WTC11 (cell line): ENCODE data around the gene MAST1. TPM values are rescaled to one million over a fixed set of nuclear protein-coding genes. Genes with fewer than 3 reads are reported as not detected.

Experiments used
- ESRRA ChIP-seq: sonication (generic); formaldehyde crosslinking; IDR thresholded peaks from 2 replicates; pipeline ENCODE4 v1.8.1; 2022; ENCODE audit warnings: mild to moderate bottlenecking, missing genetic modification reagents, borderline replicate concordance
- FOXJ3 ChIP-seq: sonication (generic); formaldehyde crosslinking; IDR thresholded peaks from 2 replicates; pipeline ENCODE4 v1.9.0; 2021; ENCODE audit warnings: missing genetic modification reagents, mild to moderate bottlenecking, borderline replicate concordance
- JUN ChIP-seq: sonication (generic); formaldehyde crosslinking; IDR thresholded peaks from 2 replicates; pipeline ENCODE4 v1.8.0; 2023; ENCODE audit warnings: mild to moderate bottlenecking, missing genetic modification reagents
- KAT7 ChIP-seq: sonication (generic); formaldehyde crosslinking; IDR thresholded peaks from 2 replicates; pipeline ENCODE4 v1.8.1; 2023; ENCODE audit warnings: missing genetic modification reagents, mild to moderate bottlenecking, borderline replicate concordance
- MLX ChIP-seq: sonication (generic); formaldehyde crosslinking; IDR thresholded peaks from 2 replicates; pipeline ENCODE4 v1.8.1; 2023; ENCODE audit warnings: mild to moderate bottlenecking, missing genetic modification reagents, moderate library complexity
- NFYB ChIP-seq: sonication (generic); formaldehyde crosslinking; conservative IDR thresholded peaks from 2 replicates; pipeline ENCODE4 v1.8.0; 2022; ENCODE audit warnings: low read depth, missing genetic modification reagents
- NR1H2 ChIP-seq: sonication (generic); formaldehyde crosslinking; IDR thresholded peaks from 2 replicates; pipeline ENCODE4 v1.9.0; 2021; ENCODE audit warnings: mild to moderate bottlenecking, moderate library complexity, missing genetic modification reagents
- SMAD4 ChIP-seq: sonication (generic); formaldehyde crosslinking; IDR thresholded peaks from 2 replicates; pipeline ENCODE4 v1.8.0; 2022; ENCODE audit warnings: mild to moderate bottlenecking, missing genetic modification reagents
- SOX15 ChIP-seq: fragments of 250-450 bp; sonication (Bioruptor Pico); IDR thresholded peaks from 2 replicates; pipeline ENCODE4 v1.9.0; 2021; ENCODE audit warnings: mild to moderate bottlenecking
- TCF7 ChIP-seq: sonication (generic); formaldehyde crosslinking; IDR thresholded peaks from 2 replicates; pipeline ENCODE4 v1.8.0; 2022; ENCODE audit warnings: mild to moderate bottlenecking, low read depth, missing genetic modification reagents, moderate library complexity
- TP53 ChIP-seq: sonication (generic); formaldehyde crosslinking; IDR thresholded peaks from 2 replicates; pipeline ENCODE4 v1.8.1; 2023; ENCODE audit warnings: mild to moderate bottlenecking, missing genetic modification reagents
- USF1 ChIP-seq: sonication (generic); formaldehyde crosslinking; IDR thresholded peaks from 2 replicates; pipeline ENCODE4 v1.8.0; 2022; ENCODE audit warnings: mild to moderate bottlenecking, missing genetic modification reagents
- ZNF138 ChIP-seq: sonication (generic); formaldehyde crosslinking; conservative IDR thresholded peaks from 2 replicates; pipeline ENCODE4 v1.8.1; 2022; ENCODE audit warnings: mild to moderate bottlenecking, moderate library complexity, missing genetic modification reagents
- ZNF219 ChIP-seq: sonication (generic); formaldehyde crosslinking; IDR thresholded peaks from 2 replicates; pipeline ENCODE4 v1.8.0; 2023; ENCODE audit warnings: missing genetic modification reagents, mild to moderate bottlenecking, borderline replicate concordance
- ZNF317 ChIP-seq: sonication (generic); formaldehyde crosslinking; IDR thresholded peaks from 2 replicates; pipeline ENCODE4 v1.8.1; 2023; ENCODE audit warnings: low read depth, mild to moderate bottlenecking, moderate library complexity, missing genetic modification reagents, borderline replicate concordance
- ZNF396 ChIP-seq: fragments of 250-450 bp; sonication (Bioruptor Pico); IDR thresholded peaks from 2 replicates; pipeline ENCODE4 v1.8.0; 2021; ENCODE audit warnings: mild to moderate bottlenecking, moderate library complexity, borderline replicate concordance
- ZNF423 ChIP-seq: fragments of 250-450 bp; sonication (Bioruptor Pico); IDR thresholded peaks from 2 replicates; pipeline ENCODE4 v2.1.2; 2022; ENCODE audit warnings: mild to moderate bottlenecking, moderate library complexity
- total RNA-seq: library from RNA; stranded (reverse); gene quantifications from 3 replicates; pipeline ENCODE4 v1.2.3, GENCODE V29; 2021
- TF ChIP-seq, protein P1 (sequence below): sonication (generic); formaldehyde crosslinking; IDR thresholded peaks from 2 replicates; pipeline ENCODE4 v1.8.0; 2022; ENCODE audit warnings: missing genetic modification reagents
- TF ChIP-seq, protein P2 (sequence below): sonication (generic); formaldehyde crosslinking; IDR thresholded peaks from 2 replicates; pipeline ENCODE4 v1.8.0; 2023; ENCODE audit warnings: missing genetic modification reagents
- TF ChIP-seq, protein P3 (sequence below): sonication (generic); formaldehyde crosslinking; IDR thresholded peaks from 2 replicates; pipeline ENCODE4 v1.8.0; 2022; ENCODE audit warnings: mild to moderate bottlenecking, missing genetic modification reagents
- TF ChIP-seq, protein P4 (sequence below): sonication (generic); formaldehyde crosslinking; IDR thresholded peaks from 2 replicates; pipeline ENCODE4 v1.8.1; 2022; ENCODE audit warnings: mild to moderate bottlenecking, missing genetic modification reagents, moderate library complexity, borderline replicate concordance
- TF ChIP-seq, protein P5 (sequence below): fragments of 250-450 bp; sonication (Bioruptor Pico); IDR thresholded peaks from 2 replicates; pipeline ENCODE4 v1.9.0; 2021; ENCODE audit warnings: mild to moderate bottlenecking, borderline replicate concordance
- TF ChIP-seq, protein P6 (sequence below): sonication (generic); formaldehyde crosslinking; IDR thresholded peaks from 2 replicates; pipeline ENCODE4 v1.8.1; 2023; ENCODE audit warnings: mild to moderate bottlenecking, missing genetic modification reagents, moderate library complexity

Gene MAST1
- total RNA-seq, 1 experiment from 2014 or later, result 24.3 TPM

- TF ChIP-seq, protein P1, sequence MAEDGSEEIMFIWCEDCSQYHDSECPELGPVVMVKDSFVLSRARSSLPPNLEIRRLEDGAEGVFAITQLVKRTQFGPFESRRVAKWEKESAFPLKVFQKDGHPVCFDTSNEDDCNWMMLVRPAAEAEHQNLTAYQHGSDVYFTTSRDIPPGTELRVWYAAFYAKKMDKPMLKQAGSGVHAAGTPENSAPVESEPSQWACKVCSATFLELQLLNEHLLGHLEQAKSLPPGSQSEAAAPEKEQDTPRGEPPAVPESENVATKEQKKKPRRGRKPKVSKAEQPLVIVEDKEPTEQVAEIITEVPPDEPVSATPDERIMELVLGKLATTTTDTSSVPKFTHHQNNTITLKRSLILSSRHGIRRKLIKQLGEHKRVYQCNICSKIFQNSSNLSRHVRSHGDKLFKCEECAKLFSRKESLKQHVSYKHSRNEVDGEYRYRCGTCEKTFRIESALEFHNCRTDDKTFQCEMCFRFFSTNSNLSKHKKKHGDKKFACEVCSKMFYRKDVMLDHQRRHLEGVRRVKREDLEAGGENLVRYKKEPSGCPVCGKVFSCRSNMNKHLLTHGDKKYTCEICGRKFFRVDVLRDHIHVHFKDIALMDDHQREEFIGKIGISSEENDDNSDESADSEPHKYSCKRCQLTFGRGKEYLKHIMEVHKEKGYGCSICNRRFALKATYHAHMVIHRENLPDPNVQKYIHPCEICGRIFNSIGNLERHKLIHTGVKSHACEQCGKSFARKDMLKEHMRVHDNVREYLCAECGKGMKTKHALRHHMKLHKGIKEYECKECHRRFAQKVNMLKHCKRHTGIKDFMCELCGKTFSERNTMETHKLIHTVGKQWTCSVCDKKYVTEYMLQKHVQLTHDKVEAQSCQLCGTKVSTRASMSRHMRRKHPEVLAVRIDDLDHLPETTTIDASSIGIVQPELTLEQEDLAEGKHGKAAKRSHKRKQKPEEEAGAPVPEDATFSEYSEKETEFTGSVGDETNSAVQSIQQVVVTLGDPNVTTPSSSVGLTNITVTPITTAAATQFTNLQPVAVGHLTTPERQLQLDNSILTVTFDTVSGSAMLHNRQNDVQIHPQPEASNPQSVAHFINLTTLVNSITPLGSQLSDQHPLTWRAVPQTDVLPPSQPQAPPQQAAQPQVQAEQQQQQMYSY (CRISPR knock-in tag), result no peak
- no peak for TF ChIP-seq SOX15
- no peak for TF ChIP-seq JUN (CRISPR knock-in tag)
- TF ChIP-seq TP53, result no peak
- TF ChIP-seq, protein P2, sequence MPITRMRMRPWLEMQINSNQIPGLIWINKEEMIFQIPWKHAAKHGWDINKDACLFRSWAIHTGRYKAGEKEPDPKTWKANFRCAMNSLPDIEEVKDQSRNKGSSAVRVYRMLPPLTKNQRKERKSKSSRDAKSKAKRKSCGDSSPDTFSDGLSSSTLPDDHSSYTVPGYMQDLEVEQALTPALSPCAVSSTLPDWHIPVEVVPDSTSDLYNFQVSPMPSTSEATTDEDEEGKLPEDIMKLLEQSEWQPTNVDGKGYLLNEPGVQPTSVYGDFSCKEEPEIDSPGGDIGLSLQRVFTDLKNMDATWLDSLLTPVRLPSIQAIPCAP (CRISPR knock-in tag), result no peak
- TF ChIP-seq, protein P3, sequence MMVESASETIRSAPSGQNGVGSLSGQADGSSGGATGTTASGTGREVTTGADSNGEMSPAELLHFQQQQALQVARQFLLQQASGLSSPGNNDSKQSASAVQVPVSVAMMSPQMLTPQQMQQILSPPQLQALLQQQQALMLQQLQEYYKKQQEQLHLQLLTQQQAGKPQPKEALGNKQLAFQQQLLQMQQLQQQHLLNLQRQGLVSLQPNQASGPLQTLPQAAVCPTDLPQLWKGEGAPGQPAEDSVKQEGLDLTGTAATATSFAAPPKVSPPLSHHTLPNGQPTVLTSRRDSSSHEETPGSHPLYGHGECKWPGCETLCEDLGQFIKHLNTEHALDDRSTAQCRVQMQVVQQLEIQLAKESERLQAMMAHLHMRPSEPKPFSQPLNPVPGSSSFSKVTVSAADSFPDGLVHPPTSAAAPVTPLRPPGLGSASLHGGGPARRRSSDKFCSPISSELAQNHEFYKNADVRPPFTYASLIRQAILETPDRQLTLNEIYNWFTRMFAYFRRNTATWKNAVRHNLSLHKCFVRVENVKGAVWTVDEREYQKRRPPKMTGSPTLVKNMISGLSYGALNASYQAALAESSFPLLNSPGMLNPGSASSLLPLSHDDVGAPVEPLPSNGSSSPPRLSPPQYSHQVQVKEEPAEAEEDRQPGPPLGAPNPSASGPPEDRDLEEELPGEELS (CRISPR knock-in tag), result 0 out of 2 replicates have a peak, but pooled peaks have one; percentile 9
- no peak for TF ChIP-seq ESRRA
- TF ChIP-seq NR1H2 (CRISPR knock-in tag), result no peak
- no peak for TF ChIP-seq ZNF423 (CRISPR knock-in tag)
- no peak for TF ChIP-seq NFYB (CRISPR knock-in tag)
- TF ChIP-seq USF1 (CRISPR knock-in tag), result no peak
- TF ChIP-seq, protein P4, sequence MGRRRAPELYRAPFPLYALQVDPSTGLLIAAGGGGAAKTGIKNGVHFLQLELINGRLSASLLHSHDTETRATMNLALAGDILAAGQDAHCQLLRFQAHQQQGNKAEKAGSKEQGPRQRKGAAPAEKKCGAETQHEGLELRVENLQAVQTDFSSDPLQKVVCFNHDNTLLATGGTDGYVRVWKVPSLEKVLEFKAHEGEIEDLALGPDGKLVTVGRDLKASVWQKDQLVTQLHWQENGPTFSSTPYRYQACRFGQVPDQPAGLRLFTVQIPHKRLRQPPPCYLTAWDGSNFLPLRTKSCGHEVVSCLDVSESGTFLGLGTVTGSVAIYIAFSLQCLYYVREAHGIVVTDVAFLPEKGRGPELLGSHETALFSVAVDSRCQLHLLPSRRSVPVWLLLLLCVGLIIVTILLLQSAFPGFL, result no peak
- TF ChIP-seq, protein P5, sequence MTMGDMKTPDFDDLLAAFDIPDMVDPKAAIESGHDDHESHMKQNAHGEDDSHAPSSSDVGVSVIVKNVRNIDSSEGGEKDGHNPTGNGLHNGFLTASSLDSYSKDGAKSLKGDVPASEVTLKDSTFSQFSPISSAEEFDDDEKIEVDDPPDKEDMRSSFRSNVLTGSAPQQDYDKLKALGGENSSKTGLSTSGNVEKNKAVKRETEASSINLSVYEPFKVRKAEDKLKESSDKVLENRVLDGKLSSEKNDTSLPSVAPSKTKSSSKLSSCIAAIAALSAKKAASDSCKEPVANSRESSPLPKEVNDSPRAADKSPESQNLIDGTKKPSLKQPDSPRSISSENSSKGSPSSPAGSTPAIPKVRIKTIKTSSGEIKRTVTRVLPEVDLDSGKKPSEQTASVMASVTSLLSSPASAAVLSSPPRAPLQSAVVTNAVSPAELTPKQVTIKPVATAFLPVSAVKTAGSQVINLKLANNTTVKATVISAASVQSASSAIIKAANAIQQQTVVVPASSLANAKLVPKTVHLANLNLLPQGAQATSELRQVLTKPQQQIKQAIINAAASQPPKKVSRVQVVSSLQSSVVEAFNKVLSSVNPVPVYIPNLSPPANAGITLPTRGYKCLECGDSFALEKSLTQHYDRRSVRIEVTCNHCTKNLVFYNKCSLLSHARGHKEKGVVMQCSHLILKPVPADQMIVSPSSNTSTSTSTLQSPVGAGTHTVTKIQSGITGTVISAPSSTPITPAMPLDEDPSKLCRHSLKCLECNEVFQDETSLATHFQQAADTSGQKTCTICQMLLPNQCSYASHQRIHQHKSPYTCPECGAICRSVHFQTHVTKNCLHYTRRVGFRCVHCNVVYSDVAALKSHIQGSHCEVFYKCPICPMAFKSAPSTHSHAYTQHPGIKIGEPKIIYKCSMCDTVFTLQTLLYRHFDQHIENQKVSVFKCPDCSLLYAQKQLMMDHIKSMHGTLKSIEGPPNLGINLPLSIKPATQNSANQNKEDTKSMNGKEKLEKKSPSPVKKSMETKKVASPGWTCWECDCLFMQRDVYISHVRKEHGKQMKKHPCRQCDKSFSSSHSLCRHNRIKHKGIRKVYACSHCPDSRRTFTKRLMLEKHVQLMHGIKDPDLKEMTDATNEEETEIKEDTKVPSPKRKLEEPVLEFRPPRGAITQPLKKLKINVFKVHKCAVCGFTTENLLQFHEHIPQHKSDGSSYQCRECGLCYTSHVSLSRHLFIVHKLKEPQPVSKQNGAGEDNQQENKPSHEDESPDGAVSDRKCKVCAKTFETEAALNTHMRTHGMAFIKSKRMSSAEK, result no peak
- TF ChIP-seq ZNF317 (CRISPR knock-in tag), result no peak; the same call in 1 of the 2 replicates
- TF ChIP-seq ZNF219 (CRISPR knock-in tag), result no peak
- no peak for TF ChIP-seq SMAD4 (CRISPR knock-in tag)
- TF ChIP-seq ZNF138 (CRISPR knock-in tag), result no peak
- no peak for TF ChIP-seq KAT7 (CRISPR knock-in tag)
- no peak for TF ChIP-seq MLX
- TF ChIP-seq, protein P6, sequence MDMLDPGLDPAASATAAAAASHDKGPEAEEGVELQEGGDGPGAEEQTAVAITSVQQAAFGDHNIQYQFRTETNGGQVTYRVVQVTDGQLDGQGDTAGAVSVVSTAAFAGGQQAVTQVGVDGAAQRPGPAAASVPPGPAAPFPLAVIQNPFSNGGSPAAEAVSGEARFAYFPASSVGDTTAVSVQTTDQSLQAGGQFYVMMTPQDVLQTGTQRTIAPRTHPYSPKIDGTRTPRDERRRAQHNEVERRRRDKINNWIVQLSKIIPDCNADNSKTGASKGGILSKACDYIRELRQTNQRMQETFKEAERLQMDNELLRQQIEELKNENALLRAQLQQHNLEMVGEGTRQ, result peak; percentile 29; the same call in 1 of the 2 replicates
- TF ChIP-seq ZNF396, result no peak
- no peak for TF ChIP-seq TCF7 (CRISPR knock-in tag)
- no peak for TF ChIP-seq FOXJ3
Measured at GRCh38 chr19:12793290-12794195, 44.8 kb upstream of the MAST1 start (continued).
